GM23248 (cell line): ENCODE data around the gene TVP23A. TPM values are rescaled to one million over a fixed set of nuclear protein-coding genes. Genes with fewer than 3 reads are reported as not detected.

Experiments
- DNase-seq: peaks from one replicate; pipeline ENCODE4 v3.0.0-alpha.2; 2015
- H2AFZ ChIP-seq: fragments of 200-600 bp; sonication (generic); 2 replicates; pipeline ENCODE4 v1.6.1; 2016; ENCODE audit warnings: antibody characterized with exemption
- H3F3A ChIP-seq: fragments of 200-600 bp; sonication (generic); 2 replicates; pipeline ENCODE4 v1.6.1; 2016; ENCODE audit warnings: mild to moderate bottlenecking, antibody characterized with exemption, mixed run types; ENCODE audit not compliant: insufficient read depth
- H3K27ac ChIP-seq: fragments of 200-600 bp; sonication (generic); 2 replicates; pipeline ENCODE4 v1.5.1; 2016; ENCODE audit warnings: mild to moderate bottlenecking
- H3K27me3 ChIP-seq: fragments of 200-600 bp; sonication (generic); replicated peaks from 2 replicates; pipeline ENCODE4 v1.6.1; 2016; ENCODE audit warnings: mild to moderate bottlenecking; ENCODE audit not compliant: insufficient read depth
- H3K36me3 ChIP-seq: fragments of 200-600 bp; sonication (generic); 2 replicates; pipeline ENCODE4 v1.6.1; 2016; ENCODE audit warnings: low read depth, mild to moderate bottlenecking
- H3K4me1 ChIP-seq: fragments of 200-600 bp; sonication (generic); 2 replicates; pipeline ENCODE4 v1.6.1; 2016; ENCODE audit warnings: mild to moderate bottlenecking; ENCODE audit not compliant: insufficient read depth
- H3K4me2 ChIP-seq: fragments of 200-600 bp; sonication (generic); one replicate; pipeline ENCODE4 v1.6.1; 2016; ENCODE audit warnings: mild to moderate bottlenecking; ENCODE audit not compliant: unreplicated experiment
- H3K4me3 ChIP-seq: fragments of 200-600 bp; sonication (generic); 2 replicates; pipeline ENCODE4 v1.5.1; 2016; ENCODE audit warnings: mild to moderate bottlenecking
- H3K79me2 ChIP-seq: fragments of 200-600 bp; sonication (generic); 2 replicates; pipeline ENCODE4 v1.6.1; 2016; ENCODE audit warnings: mild to moderate bottlenecking; ENCODE audit not compliant: insufficient read depth
- H3K9ac ChIP-seq: fragments of 200-600 bp; sonication (generic); 2 replicates; pipeline ENCODE4 v1.6.1; 2016; ENCODE audit warnings: mild to moderate bottlenecking
- H3K9me2 ChIP-seq: fragments of 200-600 bp; sonication (generic); 2 replicates; pipeline ENCODE4 v1.6.1; 2016; ENCODE audit warnings: mixed run types, mild to moderate bottlenecking, moderate library complexity; ENCODE audit not compliant: insufficient read depth
- H3K9me3 ChIP-seq: fragments of 200-600 bp; sonication (generic); one replicate; pipeline ENCODE4 v1.6.1; 2017; ENCODE audit warnings: low read depth
- H4K20me1 ChIP-seq: fragments of 200-600 bp; sonication (generic); 2 replicates; pipeline ENCODE4 v1.6.0; 2016; ENCODE audit not compliant: insufficient read depth
- EZH2 ChIP-seq: fragments of 200-600 bp; sonication (generic); IDR thresholded peaks from 2 replicates; pipeline ENCODE4 v1.6.1; 2018; ENCODE audit warnings: antibody characterized with exemption, mild to moderate bottlenecking; ENCODE audit not compliant: insufficient read depth, poor library complexity, severe bottlenecking
- EZH2phosphoT487 ChIP-seq: fragments of 200-600 bp; sonication (generic); IDR thresholded peaks from 2 replicates; pipeline ENCODE4 v1.6.1; 2018; ENCODE audit warnings: antibody characterized with exemption, moderate library complexity, mild to moderate bottlenecking, low read depth; ENCODE audit not compliant: insufficient read depth
- WGBS, 2 experiments: methylation state at CpG; one replicate each; pipeline ENCODE4 v1.1.6; 2015 to 2017; ENCODE audit warnings: low lambda C conversion rate in 2 of 2, low coverage in 1 of 2; ENCODE audit errors: missing lambda C conversion rate in 2 of 2; 5-methylcytosine and 5-hydroxymethylcytosine counted together
- in situ Hi-C: fragments of 300-500 bp; cut with MboI; formaldehyde crosslinking; loops from 2 replicates; pipeline ENCODE4 v1.15.0; 2020
- polyA plus RNA-seq: library from polyadenylated mRNA; unstranded; fragments of >200 nt; fragmentation: Nextera tagmentation; extraction: Ambion mirVana; gene quantifications from 2 replicates; pipeline ENCODE4 v1.2.1, GENCODE V29; 2016
- small RNA-seq: library from RNA; depleted of rRNA; stranded (forward); fragments of <200 nt; gene quantifications from one replicate; pipeline ENCODE3, GENCODE V24; 2014; ENCODE audit warnings: low read depth, low replicate concordance
- total RNA-seq: library from RNA; depleted of rRNA; stranded (reverse); fragments of >200 nt; shearing (Covaris generic); gene quantifications from 2 replicates; pipeline ENCODE4 v1.2.3, GENCODE V29; 2014; rRNA removed

The TVP23A gene
- total and polyA plus RNA-seq, 2 experiments from 2014 or later, result 0.13 TPM; not detected in 1

GRCh38 chr16:10729104-10730048 is 89.2 kb downstream of the TVP23A start:
- H3K4me1 ChIP-seq, result no peaks in the 10 kb centered on the region
- no peak overlapping the region for H3K9ac ChIP-seq
- no peak overlapping the region for H3K4me3 ChIP-seq
- no peaks in the 10 kb centered on the region for H3F3A ChIP-seq
- in situ Hi-C loops, result loop anchor here (5.0 to 25.0 kb wide), 4 partner anchors 217 to 1792 kb away; no protein-coding TSS in a partner anchor
- peak; percentile 67 for DNase-seq
- no peak overlapping the region for H2AFZ ChIP-seq
- no peaks in the 10 kb centered on the region for H3K9me2 ChIP-seq
- no peak for TF ChIP-seq EZH2
- TF ChIP-seq EZH2phosphoT487, result no peak
- WGBS, 2 experiments, result 60 to 72% methylated on average over 19 of the region's 19 CpGs
- H4K20me1 ChIP-seq, result no peaks in the 10 kb centered on the region
- no peak overlapping the region for H3K27ac ChIP-seq
- no peaks in the 10 kb centered on the region for H3K79me2 ChIP-seq
- H3K36me3 ChIP-seq, result no peaks in the 10 kb centered on the region
- H3K27me3 ChIP-seq, result no peaks in the 10 kb centered on the region; the same call in 1 of the 2 replicates
- H3K9me3 ChIP-seq, result no peaks in the 10 kb centered on the region
- no peak overlapping the region for H3K4me2 ChIP-seq

DNA sequence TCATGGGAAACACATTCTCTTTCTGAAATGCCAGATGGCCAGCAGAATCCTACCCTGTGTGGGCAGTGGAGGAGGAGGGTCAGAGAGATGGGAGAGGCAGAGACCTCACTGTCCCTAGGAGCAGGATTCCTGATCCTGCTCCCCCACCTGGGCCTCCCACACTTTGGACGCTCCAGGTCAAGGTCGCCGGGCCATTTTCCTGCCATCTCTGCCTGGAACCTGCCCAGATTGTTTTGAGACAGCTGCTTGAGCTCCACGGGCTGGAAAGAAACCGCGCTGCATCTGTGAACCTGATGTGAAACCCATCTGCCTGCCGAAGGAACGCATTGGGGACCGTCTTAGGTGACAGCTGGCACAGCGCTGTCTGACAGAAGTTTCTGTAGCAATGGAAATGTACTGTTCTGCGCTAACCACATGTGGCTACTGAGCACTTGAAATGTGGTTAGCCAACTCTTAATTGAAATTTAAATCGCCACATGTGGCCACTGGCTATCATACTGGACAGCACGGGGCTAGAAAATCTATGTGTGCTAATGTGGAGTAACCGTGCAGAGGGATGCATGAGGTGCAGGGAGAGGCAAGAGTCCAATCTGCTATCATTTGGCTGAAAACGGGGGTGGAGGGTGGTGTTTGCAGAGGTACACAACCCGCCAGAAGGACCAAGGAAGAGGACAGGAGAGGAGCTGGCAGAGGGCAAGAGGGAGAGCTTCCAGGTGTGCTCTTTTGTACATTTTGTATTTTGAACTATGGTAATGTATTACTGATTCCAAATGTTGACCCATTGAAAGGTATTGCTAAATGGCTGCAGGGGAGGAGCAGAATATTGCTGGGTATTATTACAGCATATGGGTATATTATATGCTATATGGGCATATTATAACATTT is 90.3 kb downstream of the TVP23A start:
- Histone ChIP-seq H3K27ac (no peak overlapping the region), H4K20me1 (no peaks in the 10 kb centered on the region), H3F3A (no peaks in the 10 kb centered on the region), H3K9me3 (no peaks in the 10 kb centered on the region), H3K9ac (no peak overlapping the region), H3K27me3 (no peaks in the 10 kb centered on the region; the same call in 1 of the 2 replicates), H2AFZ (no peak overlapping the region), H3K4me3 (no peak overlapping the region), H3K36me3 (no peaks in the 10 kb centered on the region), H3K9me2 (no peaks in the 10 kb centered on the region), H3K79me2 (no peaks in the 10 kb centered on the region), H3K4me2 (no peak overlapping the region), H3K4me1 (no peaks in the 10 kb centered on the region)
- no peak for DNase-seq
- TF ChIP-seq EZH2 (no peak), EZH2phosphoT487 (no peak)
- WGBS, 2 experiments, result 33 to 44% methylated on average over 16 of the region's 16 CpGs
- in situ Hi-C loops, result loop anchor here (25.0 kb wide), 2 partner anchors 1591 to 1791 kb away; no protein-coding TSS in a partner anchor

Small RNAs within 50 kb of the gene (small RNA-seq; reads per million reads assigned to genes)
- not detected for gene MTND4LP24
- gene MTND6P33, result not detected

Other genes starting within 250 kb of the TVP23A start
- 23.0 and 26.0 TPM in 2 replicates for gene EMP2, start 238.2 kb downstream of the TVP23A start, total RNA-seq
- 65.7 and 73.7 TPM in 2 replicates for gene EMP2, start 238.2 kb downstream of the TVP23A start, polyA plus RNA-seq
- gene TEKT5, start 123.9 kb downstream of the TVP23A start, total RNA-seq, result not detected in 2 replicates
- not detected in 2 replicates for gene TEKT5, start 123.9 kb downstream of the TVP23A start, polyA plus RNA-seq
- gene NUBP1, start 75.0 kb downstream of the TVP23A start, total RNA-seq, result 16.3 and 19.1 TPM in 2 replicates
- 22.3 and 23.4 TPM in 2 replicates for gene NUBP1, start 75.0 kb downstream of the TVP23A start, polyA plus RNA-seq
- under 0.01 TPM in 1 of 2 replicates, not detected in the other for gene CIITA, start 58.4 kb upstream of the TVP23A start, total RNA-seq
- 0.09 and 0.75 TPM in 2 replicates for gene CIITA, start 58.4 kb upstream of the TVP23A start, polyA plus RNA-seq
- gene DEXI, start 123.7 kb upstream of the TVP23A start, total RNA-seq, result 101 and 105 TPM in 2 replicates
- 41.8 and 42.1 TPM in 2 replicates for gene DEXI, start 123.7 kb upstream of the TVP23A start, polyA plus RNA-seq
- 12.9 and 21.4 TPM in 2 replicates for gene CLEC16A, start 125.8 kb upstream of the TVP23A start, total RNA-seq
- gene CLEC16A, start 125.8 kb upstream of the TVP23A start, polyA plus RNA-seq, result 12.7 and 13.2 TPM in 2 replicates